H1 (cell line): ENCODE results near the gene PRXL2B. TPM values are rescaled to one million over a fixed set of nuclear protein-coding genes. Genes with fewer than 3 reads are reported as not detected.

Experiments used
- ASH2L ChIP-seq: fragments of 200-600, 300-600 bp; sonication (generic); IDR thresholded peaks from one replicate; pipeline ENCODE4 v1.7.1; 2017; ENCODE audit warnings: low read length
- CHD7 ChIP-seq: fragments of 300-600 bp; sonication (generic); IDR thresholded peaks from 2 replicates; pipeline ENCODE4 v1.7.1; 2012; ENCODE audit warnings: low read length, moderate library complexity, mild to moderate bottlenecking, inconsistent platforms; ENCODE audit not compliant: insufficient replicate concordance
- FOSL1 ChIP-seq: IDR thresholded peaks from 2 replicates; pipeline ENCODE4 v1.6.1; 2011; ENCODE audit warnings: mild to moderate bottlenecking, low read depth, low read length, moderate library complexity; ENCODE audit not compliant: insufficient read depth
- HDAC6 ChIP-seq: IDR thresholded peaks from one replicate; pipeline ENCODE4 v1.7.1; 2012; ENCODE audit warnings: low read depth, mild to moderate bottlenecking, inconsistent platforms, low read length, moderate library complexity
- SP2 ChIP-seq: IDR thresholded peaks from 2 replicates; pipeline ENCODE4 v1.6.1; 2012; ENCODE audit warnings: mild to moderate bottlenecking, low read length, inconsistent platforms
- polyA plus RNA-seq, 7 experiments: library from polyadenylated mRNA; depleted of rRNA in 3 of 7; stranded (reverse) in 5 of 7; unstranded in 2 of 7; fragments of >200 nt in 5 of 7; fragments of 200-250 nt in 2 of 7; gene quantifications; 1 replicate in 5 of 7; 2 replicates in 1 of 7; 4 replicates in 1 of 7; pipeline versions ENCODE4 v1.2.1 to v1.2.3, GENCODE V29; 2011 to 2013; ENCODE audit warnings: missing spikeins in 2 of 7, mixed read lengths in 2 of 7
- total RNA-seq: library from RNA; stranded (reverse); fragmentation: NEBNext Ultra II Directional; extraction: Animal tissue kit (Norgen Biotek cat#: 25700); gene quantifications from 2 replicates; pipeline ENCODE4 v1.2.1, GENCODE V29; 2021
- TF ChIP-seq, protein P1 (sequence below): IDR thresholded peaks from 2 replicates; pipeline ENCODE4 v1.6.1; 2012; ENCODE audit warnings: inconsistent platforms

The PRXL2B gene
- total and polyA plus RNA-seq, 2 of the 8 experiments (the other 6 are each of a cell fraction or from before 2014, with no cell fraction given), result 35.3 to 46.0 TPM

DNA sequence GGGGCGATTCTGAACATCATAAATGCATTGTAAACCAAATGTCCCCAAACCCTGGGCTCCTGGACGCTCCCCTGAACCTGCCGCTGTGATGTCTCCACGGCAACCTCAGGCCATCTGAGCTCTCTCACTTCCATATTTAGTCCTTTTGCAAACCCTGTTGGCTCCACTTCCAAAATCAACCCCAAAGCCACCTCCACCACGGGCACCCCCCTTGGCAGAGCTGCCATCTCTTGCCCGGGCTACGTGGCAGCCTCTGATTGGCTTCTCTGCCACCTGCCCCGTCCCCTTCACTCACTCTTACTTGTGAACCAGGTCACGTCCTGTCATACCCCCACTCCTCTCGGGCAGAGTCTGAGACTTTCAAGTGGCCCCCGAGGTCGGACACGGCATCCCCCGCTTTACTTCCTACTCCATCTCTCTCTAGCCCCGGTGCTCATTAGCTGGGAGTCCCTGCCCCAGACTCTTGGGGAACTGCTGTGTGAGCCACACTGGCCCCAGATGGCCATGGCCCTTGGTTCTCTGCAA, 15.8 kb downstream of the PRXL2B start (continued):
- TF ChIP-seq CHD7, result no peak
- no peak for TF ChIP-seq FOSL1
- TF ChIP-seq, protein P1, sequence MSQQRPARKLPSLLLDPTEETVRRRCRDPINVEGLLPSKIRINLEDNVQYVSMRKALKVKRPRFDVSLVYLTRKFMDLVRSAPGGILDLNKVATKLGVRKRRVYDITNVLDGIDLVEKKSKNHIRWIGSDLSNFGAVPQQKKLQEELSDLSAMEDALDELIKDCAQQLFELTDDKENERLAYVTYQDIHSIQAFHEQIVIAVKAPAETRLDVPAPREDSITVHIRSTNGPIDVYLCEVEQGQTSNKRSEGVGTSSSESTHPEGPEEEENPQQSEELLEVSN, result no peak
- TF ChIP-seq ASH2L, result no peak
- no peak for TF ChIP-seq HDAC6
- TF ChIP-seq SP2, result no peak
